WTC11 (cell line): ENCODE measurements around the gene TAOK2.

ENCODE experiments used
- ATF1 ChIP-seq: sonication (generic); formaldehyde crosslinking; IDR thresholded peaks from 2 replicates; pipeline ENCODE4 v1.8.1; 2023; ENCODE audit warnings: mild to moderate bottlenecking, moderate library complexity, missing genetic modification reagents
- CTCF ChIP-seq: fragments of 200-600 bp; IDR thresholded peaks from 2 replicates; pipeline ENCODE4 v1.8.0; 2022; ENCODE audit warnings: antibody characterized with exemption

GRCh38 chr16:30032083-30032819 is 58.6 kb downstream of the TAOK2 start:
- TF ChIP-seq ATF1 (CRISPR knock-in tag) (no peak), CTCF (peak; percentile 89)
